GM12874 (cell line): ENCODE data around the gene SEC24D.

Source experiments
- CTCF ChIP-seq: IDR thresholded peaks from 2 replicates; pipeline ENCODE4 v1.5.1; 2011; ENCODE audit warnings: low read depth, mild to moderate bottlenecking, control low read depth, low read length, moderate library complexity; ENCODE audit not compliant: insufficient read depth

The SEC24D gene

GRCh38 chr4:118829107-118829506 is 6.8 kb downstream of the SEC24D start:
- no peak for TF ChIP-seq CTCF

GRCh38 chr4:118826723-118827444 is 9.0 kb downstream of the SEC24D start:
- TF ChIP-seq CTCF: no peak

GRCh38 chr4:118825799-118826198 is 10.1 kb downstream of the SEC24D start:
- TF ChIP-seq CTCF: no peak

GRCh38 chr4:118824141-118824540 is 11.8 kb downstream of the SEC24D start:
- TF ChIP-seq CTCF: no peak

GRCh38 chr4:118823471-118823870 is 12.5 kb downstream of the SEC24D start:
- TF ChIP-seq CTCF: no peak

GRCh38 chr4:118821590-118822293 is 14.2 kb downstream of the SEC24D start:
- no peak for TF ChIP-seq CTCF

- TF ChIP-seq CTCF: no peak
Observed at GRCh38 chr4:118817178-118817930, 18.6 kb downstream of the SEC24D start.
